HT1080 (cell line): ENCODE results near the gene KIAA1755. TPM values are rescaled to one million over a fixed set of nuclear protein-coding genes. Genes with fewer than 3 reads are reported as not detected.
A peak's percentile ranks its signal among the peaks of the same experiment; 100 is the strongest.

Source experiments
- DNase-seq: peaks from one replicate; pipeline ENCODE4 v3.0.0-alpha.2; 2015; ENCODE audit warnings: low read depth
- total RNA-seq: library from RNA; depleted of rRNA; stranded (reverse); fragments of >200 nt; shearing (Covaris generic); gene quantifications from 2 replicates; pipeline ENCODE4 v1.2.3, GENCODE V29; 2014

The KIAA1755 gene
- total RNA-seq, 1 experiment from 2014 or later, result 0.14 TPM

DNA sequence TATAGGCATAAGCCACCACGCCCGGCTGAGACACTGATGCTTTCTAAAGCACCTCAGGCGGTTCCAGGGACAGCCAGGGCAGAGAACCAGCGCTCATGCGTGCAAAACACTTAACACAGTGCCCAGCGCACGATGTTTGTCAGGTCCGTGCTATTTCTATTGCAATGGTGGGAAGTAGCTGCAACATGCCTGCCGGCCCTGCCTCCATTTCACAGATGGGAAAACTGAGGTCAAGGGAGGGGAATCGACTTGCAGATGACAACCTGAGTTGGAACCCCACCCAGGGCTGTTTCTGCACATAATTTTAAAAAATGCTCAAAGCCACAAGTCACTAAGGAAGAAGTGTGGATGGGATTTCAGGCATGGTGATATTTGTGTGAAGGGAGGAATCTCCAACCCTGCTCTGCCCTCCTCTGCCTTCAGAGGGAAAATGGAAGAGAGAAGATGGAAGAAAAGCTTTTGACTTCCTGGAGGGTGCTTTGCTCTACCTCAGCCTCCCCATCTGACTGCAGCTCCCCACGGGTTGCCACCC, 39.9 kb downstream of the KIAA1755 start:
- DNase-seq, result no peak

DNA sequence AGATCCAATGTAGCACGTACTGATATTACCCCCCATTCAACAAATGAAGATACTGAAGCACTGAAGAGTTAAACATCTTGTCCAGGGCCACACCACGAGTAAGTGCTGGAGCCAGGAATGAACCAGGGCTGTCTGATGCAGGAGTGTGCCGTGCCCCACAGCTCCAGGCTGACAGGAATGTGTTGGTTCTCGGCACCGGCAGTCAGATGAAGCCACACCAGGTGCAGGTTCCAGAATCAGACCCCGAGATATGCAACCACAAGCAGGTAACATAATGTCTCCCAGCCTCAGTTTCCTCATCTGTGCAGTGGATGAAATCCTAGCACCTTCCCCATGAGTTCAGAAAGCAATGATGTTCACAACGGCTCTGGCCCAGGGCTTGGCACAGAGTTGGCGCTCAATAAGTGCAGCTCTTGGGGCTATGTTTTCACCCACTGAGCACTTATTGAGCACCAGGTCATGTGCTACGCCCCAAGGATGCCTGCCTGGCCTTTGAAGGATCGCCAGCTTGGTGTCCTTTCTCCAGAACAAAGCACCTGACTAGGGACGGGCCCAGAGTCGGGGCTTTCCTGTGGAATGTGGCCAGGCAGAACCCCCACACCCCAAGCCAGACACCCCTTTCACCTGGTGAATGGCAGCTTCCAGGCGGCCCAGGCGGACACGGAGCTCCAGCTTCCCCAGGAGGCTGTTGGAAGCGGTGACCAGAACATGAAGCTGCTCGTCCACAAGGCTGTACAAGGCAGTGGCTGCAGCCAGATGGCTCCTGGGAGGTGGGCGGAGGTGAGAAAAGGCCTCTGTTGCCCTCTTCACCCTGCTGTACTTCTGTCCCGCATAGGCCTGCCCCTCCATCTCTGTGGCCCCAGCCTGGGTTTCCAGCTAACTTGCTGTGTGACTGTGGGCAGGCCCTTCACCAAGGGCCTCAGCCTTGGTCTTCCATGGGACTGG, 41.3 kb downstream of the KIAA1755 start:
- no peak for DNase-seq

DNA sequence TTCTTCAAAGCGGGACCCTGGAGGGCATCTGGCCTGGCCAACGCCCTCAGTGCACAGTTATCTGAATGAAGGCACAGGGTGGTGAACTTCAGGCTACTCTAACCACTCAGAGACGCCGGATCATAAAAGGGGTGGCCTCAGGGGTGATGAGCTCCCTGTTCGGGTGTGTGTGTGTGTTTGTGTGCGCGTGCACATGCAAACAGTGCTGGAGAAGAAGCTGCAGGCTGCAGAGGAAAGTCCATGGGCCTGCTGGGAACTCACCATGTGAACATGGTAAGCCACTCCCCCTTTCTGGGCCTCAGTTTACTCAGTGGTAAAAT, 42.0 kb downstream of the KIAA1755 start:
- DNase-seq, result no peak

DNA sequence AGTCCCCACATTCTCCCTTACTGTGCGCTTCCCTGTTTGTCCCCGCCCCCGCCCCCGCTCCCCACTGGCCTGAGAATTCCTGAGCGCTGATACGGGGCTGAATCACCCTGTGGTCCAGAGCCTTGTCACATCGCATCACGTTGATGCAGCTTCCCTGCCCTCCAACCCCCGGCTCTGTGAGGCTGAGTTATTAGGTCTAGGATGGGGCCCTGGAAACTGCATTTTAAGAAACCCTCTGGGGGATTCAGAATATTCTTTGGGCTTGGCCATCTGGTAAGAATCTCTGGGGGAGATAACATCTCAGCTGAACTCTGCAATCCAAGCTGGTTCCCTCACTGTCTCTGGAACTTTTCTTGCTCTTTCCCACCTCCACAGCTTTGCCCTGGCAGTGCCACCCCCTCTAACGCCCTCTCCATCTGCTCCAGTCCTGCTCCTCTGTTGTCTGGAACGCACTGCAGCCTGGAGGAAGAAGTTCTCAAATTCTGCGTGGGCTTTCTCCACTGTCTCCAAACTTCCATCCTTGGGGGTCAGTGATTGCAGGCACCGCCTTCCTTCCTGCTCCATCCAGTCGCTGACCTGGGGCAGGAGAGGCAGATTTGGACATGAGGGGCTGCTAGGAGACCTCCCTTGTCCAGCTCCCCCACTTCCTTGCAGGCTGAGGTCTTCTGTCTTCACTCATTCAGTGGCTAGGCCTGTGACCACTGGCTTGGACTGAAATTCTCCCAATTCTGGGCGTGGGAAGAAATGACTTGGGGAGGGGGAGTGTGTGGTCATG, 42.6 kb downstream of the KIAA1755 start:
- DNase-seq, result peak; percentile 94

DNA sequence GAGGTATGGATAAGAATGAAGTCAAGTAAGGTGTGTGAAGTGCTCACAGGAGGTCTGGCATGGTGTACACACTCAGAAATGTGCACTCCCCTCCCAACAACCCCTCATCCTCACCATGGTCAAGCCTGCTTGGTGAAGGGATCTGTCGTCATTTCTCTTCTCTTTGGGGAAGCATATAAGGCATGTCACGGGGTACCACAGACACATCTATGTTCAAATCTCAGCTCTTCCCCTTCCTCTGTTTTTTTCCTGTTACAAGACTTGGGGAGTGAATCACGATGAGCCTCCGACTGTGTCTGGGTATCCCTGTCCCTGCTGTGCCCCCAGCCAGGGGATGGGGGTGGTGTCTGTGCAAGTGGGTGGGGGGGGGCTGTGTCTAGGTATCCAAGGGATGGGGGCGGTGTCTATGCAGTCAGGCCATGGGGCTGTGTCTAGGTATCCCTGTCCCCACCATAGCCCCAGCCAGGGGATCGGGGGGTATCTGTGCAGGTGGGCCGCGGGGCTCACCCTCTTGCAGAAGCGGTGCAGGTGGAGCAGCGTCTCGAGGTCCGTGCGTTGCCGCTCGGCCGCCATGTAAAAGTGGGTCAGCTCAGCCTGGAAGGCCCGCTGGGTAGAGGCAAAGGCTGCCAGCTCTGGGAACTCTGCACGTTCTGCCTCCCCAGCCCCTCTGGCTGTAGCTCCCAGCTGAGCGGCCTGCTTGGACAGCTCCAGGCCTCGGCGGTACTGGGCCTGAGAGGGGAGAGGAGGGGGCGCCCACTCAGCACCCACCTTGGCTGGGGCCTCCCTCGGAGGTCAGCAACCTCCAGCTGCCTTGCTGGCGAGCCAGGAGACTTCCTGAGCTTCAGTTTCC, 43.6 kb downstream of the KIAA1755 start:
- DNase-seq, result no peak

DNA sequence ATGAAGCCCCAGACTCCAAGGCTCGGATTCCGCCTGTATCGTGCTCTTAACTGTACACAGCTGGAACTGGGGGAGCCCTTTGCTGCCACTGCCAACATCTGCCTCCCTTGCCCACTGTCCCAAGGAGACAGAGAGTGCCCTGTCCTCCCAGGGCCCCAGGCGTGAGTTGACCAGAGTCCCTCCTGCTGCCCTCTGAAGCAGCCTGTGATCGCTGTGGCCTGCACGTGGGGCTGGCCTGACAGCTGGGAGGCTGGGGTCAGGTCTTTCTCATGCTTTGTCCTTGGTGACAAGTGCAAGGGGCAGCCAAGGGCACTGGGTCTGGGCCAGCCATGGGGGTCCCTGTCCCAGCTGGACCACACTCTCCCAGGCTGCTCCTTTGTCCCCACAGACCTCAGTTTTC, 44.3 kb downstream of the KIAA1755 start:
- no peak for DNase-seq

DNA sequence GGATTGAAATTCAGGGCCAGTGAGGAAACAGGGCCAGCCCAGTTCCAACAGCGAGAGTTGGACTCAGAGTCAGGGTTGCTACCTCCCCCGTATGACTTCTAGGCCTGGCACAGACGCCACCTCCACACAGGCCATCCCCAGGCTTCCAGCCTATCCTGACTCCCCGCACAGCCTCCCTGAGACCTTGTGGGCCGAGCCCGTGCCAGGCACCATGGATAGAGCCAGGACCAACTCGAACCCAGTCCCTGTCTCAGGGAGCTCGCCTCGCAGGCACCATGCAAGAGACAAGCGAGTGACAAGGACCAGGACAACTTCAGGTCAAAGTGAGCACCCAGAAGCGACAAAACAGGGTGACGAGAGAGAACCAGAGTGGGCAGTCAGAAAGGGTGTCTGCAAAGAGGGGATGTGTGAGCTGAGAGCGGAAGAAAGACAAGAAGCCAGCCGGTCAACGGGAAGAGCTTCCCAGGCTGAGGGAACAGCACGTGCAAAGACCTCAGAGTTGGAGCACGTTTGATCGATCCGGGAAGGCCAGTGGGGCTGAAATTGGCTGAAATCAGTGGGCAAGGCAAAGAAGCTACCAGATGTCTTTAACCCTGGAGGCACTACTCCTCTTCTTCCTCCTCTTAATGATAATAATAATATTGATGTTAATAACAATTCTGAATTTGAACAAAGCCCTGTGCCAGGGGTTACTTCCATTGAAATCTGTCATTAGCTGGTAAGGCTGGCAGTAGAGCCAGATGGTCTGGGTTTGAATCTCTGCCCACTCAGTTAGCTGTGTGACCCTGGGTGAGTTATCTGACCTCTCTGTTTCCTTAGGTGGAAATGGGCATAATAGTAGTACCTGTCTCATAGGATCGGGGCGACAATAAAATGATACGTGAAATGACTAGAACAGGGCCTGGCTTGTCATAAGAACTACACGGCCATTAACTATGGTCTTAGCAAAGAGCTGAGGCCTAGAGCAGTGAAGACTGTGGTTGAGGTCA, 45.0 kb downstream of the KIAA1755 start:
- no peak for DNase-seq

DNA sequence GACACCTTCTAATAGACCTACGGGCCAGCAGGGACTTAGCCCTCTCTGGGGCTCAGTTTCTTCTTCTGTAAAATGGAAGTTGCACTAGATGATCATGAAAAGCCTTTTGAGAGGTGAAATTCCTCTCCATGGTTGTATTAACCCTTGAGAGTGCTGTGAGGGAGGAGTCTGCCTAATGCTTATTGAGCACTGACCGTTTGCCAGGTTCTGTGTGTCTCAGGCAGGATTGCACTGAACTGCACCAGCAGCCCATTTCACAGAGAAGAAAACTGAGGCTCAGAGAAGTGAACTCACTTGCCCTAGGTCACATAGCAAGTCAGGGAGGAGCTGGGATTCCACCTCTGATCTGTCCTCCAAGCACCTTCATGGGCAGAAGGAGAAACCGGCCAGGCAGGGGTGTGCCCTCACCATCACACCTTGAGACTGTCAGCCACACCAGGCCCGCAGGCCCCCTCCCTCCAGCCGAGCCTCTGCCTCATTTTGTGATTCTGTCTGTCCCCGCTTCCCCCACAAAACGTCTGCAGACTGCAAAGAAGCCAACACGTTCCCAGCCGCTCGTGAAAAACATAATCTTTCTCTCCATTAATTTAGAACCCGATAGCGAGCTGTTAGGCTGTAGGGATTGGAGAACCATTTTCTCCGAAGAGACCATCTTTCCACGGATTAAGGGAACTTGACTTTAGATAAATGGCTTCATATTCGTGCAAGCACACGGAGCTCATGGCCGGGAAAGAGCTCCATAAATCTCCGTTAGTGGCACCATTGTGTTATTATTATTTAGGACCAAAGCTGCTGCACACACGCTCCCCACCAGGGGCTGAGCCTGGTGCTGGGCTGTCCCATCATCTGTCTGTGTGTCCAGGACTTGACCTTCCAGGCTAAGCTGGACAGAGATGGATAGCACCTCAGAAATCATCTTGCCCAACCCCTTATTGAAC, 46.0 kb downstream of the KIAA1755 start:
- DNase-seq, result no peak

DNA sequence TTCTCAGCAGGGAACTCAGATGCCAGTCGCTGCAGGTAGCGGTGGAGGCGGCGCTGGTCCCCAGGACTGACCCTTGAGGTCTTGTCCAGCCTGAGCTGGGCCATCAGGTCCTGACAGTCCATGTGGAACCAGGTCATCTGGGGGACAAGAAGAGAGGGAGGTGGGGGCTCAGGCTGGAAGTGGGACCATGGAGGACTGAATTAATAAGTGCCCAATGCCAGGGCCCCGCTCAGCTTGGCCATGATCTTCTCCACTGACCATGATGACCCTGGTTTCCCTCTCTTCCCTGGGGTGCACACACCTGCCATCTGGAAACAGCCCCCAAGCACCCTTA, 47.0 kb downstream of the KIAA1755 start:
- DNase-seq, result no peak

DNA sequence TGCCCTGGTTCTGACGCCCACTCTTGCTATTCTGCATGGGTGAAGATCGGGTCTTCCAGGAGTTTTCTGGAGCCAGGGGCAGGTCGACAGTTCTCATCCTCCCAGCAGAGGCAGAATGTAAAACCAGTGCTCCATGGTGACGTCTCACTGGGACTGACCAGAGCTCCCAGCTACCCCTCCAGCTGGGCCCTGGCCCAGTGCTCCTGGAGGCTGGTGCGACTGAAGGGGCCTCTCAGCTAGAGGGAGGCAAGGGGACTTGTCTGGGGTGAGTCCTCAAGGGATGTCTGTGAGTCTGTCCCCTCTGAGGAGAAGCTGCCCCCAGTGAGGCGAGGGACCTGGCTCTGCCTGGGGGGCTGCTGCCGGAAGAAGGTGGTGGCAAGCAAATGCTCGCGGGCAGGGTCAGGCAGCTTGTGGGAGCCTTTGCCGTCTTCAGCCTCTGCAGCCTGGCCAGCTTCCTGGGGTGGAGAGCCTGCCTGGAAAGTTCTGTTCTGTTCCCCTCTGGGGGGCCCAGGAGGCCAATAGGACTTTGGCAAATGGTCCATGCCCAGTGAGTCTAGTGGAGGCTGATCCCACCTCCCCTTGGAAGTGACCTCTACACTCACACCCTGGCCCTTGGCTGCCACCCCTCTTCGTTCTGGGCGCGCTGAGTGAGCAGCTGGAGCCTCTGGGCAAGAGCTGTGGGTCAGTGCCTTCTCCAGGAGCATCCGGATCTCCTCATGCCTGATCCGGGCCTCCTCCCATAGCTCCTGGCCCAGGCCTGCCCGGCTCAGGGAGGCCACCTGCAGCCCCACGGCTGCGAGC, 47.5 kb downstream of the KIAA1755 start:
- no peak for DNase-seq

DNA sequence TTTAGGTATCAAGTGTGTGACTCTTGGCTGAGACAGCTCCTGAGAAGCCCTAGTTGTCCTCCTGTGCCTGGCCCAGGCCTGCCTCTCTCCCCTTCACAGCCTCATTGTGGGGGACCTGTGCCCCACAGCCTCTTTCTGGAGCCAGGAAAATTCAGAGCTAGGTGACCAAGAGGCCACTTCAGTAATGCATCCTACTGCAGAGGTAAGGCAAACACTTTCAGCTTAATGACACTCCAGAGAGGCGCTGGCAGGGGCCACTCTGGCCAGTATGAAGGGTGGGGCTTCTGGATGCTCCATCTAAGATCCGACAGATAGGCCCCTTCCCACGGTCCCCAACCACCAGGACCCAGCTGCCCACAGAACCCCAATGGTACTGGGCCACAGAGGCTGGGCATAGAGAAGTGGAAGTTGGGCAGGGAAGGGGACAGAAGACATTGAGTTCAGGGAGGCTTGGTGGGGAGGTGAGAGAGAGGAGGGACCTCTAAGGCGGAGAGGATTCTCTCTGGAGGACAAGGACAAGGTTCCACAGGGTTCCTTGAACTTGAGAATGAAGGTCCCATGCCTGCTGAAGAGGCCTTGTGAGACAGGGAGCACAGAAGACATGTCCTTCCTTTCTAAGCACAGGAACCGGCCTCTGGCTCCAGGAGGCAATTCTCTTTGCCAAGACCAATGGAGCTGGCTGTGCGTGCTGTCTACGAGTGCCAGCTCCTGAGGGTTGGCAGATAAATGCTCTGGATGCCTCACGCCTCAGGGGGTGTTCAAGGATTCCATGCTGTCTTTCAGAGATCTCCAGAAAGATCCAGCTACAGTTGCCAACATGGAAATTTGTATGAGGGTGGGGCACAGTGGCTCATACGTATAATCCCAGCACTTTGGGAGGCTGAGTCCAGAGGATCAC, 49.1 kb downstream of the KIAA1755 start:
- no peak for DNase-seq

DNA sequence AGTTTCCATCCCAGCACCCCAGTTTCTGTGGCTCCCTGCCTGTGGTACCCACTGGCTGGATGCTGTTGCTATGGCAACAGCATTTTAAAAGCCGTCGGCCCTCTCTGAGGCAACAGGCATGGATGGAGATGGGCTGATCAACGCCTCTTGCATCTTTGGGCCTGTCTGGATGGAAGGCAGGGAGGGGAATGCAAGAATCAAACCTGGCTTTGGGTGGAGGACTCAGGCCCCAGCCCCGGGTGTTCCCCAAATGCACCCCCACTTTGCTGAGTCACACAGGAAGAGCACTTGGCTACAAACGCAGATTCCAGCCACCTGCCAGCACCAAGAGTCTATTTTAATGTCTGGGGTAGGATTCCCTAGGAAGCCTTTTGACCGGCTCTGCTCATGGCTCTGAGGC, 49.8 kb downstream of the KIAA1755 start:
- DNase-seq, result peak; percentile 65

DNA sequence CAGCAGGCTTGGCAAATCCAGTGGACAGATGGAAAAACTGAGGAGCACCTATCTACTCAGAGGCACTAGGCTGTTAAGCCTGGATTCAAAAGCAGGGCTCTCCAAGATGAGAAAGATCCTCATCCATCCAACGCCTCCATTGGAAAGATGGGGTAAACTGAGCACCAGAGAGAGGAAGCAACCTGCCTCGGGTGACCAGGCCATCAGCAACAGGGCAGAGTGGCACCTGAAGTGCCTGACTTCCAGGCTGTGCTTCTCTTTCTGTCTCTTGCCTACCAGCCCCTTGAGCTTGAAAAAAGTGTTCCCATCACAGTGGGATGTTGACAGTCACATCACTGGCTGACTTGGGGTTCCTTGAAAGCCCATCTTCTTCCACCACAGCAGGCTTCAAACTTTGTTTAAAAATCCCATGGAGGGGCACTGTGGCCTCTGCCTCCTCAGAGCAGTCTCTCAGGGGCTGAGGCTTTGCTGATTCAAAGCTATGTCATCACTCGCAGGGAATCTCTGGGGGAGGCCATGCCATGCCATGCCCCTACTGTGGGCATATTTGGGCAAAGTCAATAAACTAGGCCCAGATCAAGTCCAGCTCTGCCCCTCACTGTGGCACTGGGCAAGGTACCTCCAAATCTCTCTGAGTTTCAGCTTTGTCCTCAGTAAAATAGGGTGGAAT, 50.7 kb downstream of the KIAA1755 start:
- DNase-seq, result peak; percentile 51

DNA sequence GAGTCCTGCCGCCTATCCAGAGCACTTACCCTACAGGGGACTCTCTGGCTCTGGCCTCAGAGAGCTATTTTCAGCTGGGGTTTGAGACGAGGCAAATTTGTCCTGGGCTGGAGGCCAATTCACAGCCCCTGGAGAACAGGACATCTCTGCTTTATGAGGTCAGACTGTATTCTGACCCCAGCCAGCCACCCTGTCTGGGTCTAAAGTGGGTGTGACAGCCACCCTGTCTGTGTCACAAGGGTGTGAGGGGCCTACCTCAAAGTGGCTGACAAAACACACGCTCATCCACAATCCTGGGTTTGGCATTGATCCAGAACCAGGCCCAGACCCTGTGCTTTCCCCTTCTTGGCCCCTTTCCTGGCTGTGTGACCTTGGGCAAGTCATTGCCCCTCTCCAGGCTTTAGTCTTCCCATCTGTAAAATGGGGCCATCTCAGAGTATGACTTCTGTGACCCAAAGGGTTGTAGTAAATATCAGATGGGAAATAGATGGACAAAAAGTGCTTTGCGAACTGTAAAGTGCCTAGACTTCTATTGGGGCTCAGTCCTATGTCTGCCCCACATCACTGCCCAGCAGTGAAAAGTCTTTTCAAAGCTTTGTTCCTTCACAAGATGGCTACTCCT, 51.4 kb downstream of the KIAA1755 start:
- no peak for DNase-seq

DNA sequence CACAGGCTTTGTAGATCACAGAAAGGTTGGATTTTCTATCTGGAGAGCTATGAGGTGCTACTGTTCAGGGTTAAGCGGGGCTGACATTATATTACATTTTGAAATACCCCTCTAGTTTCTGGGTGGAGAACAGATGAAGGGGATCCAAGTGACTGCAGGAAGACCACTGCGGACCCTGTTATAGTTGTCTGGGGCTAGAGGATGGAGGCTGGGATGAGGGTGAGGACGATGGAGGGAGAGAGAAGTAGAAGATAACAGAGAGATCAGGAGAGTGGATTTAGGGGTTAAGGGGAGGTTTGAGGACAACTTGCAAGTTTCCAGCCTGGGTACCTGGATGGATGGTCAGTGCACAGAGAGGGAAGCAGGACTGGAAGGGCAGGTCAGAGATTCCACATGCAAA, 52.0 kb downstream of the KIAA1755 start:
- no peak for DNase-seq

DNA sequence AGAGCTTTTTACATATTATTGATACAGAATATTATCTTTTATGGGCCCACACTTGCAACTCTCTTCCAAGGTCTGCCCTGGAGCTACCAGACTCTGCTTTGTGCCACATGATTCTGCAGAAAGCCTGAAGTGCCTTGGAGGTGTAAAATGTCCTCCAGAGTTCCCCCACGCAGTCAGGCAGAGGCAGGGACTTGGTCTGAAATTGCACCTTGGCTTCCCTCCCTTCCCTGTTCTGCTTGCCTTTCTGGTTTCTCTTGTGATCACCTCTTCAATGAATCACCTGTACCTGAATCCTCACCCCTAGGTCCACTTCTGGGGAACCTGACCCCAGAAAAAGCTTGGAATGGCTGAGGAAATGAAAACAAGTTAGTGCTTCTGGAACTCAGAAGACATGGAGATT, 52.4 kb downstream of the KIAA1755 start:
- DNase-seq, result no peak
